Measurements from ENCODE around the gene ADAMTSL1.

DNA sequence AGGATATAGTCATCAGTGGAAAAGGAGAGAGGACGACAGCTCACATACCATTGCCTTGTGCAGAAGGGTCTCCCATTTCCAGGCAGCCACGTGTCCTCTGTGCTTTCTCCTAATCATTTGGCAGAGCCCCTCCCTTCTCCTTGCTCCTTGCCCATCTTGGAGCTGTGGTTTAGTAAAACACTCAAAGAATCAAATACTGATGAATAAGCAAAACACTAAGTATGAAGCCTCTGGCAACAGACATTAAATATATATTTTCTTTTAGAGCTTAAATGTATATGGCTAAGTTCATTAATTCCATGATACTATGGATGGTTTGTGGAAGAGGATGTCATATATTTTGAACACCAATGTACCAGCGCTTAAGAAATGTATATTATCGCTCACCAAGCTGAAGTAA lies 280.6 kb downstream of the ADAMTSL1 start:
- TF ChIP-seq, protein P1, sequence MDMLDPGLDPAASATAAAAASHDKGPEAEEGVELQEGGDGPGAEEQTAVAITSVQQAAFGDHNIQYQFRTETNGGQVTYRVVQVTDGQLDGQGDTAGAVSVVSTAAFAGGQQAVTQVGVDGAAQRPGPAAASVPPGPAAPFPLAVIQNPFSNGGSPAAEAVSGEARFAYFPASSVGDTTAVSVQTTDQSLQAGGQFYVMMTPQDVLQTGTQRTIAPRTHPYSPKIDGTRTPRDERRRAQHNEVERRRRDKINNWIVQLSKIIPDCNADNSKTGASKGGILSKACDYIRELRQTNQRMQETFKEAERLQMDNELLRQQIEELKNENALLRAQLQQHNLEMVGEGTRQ (IDR thresholded peaks at IDR 0.05; ENCODE audit: low read depth, low read length): no peak
- TF ChIP-seq, protein P1 (CRISPR knock-in tag; IDR thresholded peaks at IDR 0.05; ENCODE audit: borderline replicate concordance): no peak
- TF ChIP-seq, protein P2, sequence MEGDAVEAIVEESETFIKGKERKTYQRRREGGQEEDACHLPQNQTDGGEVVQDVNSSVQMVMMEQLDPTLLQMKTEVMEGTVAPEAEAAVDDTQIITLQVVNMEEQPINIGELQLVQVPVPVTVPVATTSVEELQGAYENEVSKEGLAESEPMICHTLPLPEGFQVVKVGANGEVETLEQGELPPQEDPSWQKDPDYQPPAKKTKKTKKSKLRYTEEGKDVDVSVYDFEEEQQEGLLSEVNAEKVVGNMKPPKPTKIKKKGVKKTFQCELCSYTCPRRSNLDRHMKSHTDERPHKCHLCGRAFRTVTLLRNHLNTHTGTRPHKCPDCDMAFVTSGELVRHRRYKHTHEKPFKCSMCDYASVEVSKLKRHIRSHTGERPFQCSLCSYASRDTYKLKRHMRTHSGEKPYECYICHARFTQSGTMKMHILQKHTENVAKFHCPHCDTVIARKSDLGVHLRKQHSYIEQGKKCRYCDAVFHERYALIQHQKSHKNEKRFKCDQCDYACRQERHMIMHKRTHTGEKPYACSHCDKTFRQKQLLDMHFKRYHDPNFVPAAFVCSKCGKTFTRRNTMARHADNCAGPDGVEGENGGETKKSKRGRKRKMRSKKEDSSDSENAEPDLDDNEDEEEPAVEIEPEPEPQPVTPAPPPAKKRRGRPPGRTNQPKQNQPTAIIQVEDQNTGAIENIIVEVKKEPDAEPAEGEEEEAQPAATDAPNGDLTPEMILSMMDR (CRISPR knock-in tag; IDR thresholded peaks at IDR 0.05): no peak
- TF ChIP-seq, protein P3, sequence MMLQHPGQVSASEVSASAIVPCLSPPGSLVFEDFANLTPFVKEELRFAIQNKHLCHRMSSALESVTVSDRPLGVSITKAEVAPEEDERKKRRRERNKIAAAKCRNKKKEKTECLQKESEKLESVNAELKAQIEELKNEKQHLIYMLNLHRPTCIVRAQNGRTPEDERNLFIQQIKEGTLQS (CRISPR knock-in tag; IDR thresholded peaks at IDR 0.05): no peak
- TF ChIP-seq, protein P4, sequence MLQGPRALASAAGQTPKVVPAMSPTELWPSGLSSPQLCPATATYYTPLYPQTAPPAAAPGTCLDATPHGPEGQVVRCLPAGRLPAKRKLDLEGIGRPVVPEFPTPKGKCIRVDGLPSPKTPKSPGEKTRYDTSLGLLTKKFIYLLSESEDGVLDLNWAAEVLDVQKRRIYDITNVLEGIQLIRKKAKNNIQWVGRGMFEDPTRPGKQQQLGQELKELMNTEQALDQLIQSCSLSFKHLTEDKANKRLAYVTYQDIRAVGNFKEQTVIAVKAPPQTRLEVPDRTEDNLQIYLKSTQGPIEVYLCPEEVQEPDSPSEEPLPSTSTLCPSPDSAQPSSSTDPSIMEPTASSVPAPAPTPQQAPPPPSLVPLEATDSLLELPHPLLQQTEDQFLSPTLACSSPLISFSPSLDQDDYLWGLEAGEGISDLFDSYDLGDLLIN (CRISPR knock-in tag; IDR thresholded peaks at IDR 0.05; ENCODE audit: borderline replicate concordance): no peak
- TF ChIP-seq ZNF616 (CRISPR knock-in tag; IDR thresholded peaks at IDR 0.05; ENCODE audit: low read depth) (no peak), KDM5B (CRISPR knock-in tag; IDR thresholded peaks at IDR 0.05; ENCODE audit: borderline replicate concordance) (no peak), YEATS4 (CRISPR knock-in tag; IDR thresholded peaks at IDR 0.05; ENCODE audit: borderline replicate concordance) (no peak)

Measured in HepG2 (cell line).